ENCODE results near the gene MAP3K7CL. TPM values are rescaled to one million over a fixed set of nuclear protein-coding genes. Genes with fewer than 3 reads are reported as not detected.

Gene MAP3K7CL
- polyA plus RNA-seq, 3 donors from 2014 or later, result 9.2 to 18.8 (median 12.5) TPM

DNA sequence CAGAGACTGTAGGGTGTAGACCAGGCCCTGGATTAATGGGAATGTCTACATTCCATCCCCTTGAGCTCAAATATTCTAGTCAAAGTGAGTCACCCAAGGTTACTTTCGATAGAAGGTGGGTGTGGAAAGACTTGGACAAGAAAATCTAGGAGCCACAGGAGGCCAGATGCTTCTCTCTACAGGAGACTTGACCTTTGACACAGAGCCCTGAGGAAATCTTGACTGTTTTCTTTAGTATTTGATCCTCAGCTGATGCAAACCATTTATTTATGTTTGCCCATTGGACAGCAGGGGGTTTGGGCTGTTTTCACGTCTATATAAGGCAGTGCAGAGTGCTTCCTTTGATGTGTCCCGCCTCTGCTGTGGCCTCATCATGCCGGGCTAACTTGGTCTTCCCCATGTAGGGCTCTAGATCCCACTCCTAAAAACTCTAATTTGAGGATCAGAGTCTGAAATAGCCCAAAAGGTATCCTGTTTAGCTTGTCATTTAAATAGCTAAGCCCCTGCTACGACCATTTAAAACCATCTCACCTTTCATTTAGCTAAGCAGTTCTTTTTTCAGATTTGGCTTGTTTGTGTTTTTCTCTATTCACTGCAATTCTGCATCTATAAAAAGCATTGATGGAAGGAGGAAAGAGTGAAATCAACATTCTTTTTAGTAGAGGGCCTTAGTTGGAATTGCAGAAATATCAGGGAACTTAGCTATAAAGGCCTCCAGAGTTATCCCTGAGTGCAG lies 15.5 kb upstream of the MAP3K7CL start:
- Mint-ChIP-seq H3K27me3 (ENCODE audit: low read depth in 3 of 3) (peaks cover 0 to 2% (median 0%) of the 10 kb centered on the region in 3 donors), H3K36me3 (peaks cover 0 to 12% (median 7%) of the 10 kb centered on the region in 3 donors), H3K4me3 (no peak overlapping the region), H3K4me1 (no peaks in the 10 kb centered on the region), H3K27ac (no peak overlapping the region), H3K9me3 (no peaks in the 10 kb centered on the region)
- DNase-seq, result no peak

DNA sequence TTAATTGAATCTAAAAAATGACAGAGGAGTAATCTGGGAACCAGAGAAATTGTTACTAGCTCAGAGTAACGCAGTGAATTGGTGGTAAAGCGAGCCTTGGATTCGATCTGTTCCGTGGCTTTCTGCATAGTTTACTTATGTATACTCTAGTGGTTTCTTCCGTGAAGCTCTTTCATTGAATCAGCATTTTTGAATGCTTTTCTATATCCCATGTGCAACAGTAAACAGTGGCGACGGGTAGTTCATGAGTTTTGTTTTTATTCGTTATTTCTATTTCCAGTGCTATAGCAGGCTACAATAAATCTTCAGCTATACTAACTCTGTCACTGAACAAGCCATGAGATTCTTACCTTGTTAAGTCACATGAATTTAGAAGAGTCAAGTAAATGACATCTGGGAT lies 14.5 kb upstream of the MAP3K7CL start:
- no peak for DNase-seq
- H3K27me3 Mint-ChIP-seq (ENCODE audit: low read depth in 3 of 3), result peaks cover 0 to 2% (median 0%) of the 10 kb centered on the region in 3 donors
- H3K4me1 Mint-ChIP-seq, result no peaks in the 10 kb centered on the region
- no peak overlapping the region for H3K4me3 Mint-ChIP-seq
- peaks cover 0 to 8% (median 7%) of the 10 kb centered on the region in 3 donors for H3K36me3 Mint-ChIP-seq
- no peak overlapping the region for H3K27ac Mint-ChIP-seq
- no peaks in the 10 kb centered on the region for H3K9me3 Mint-ChIP-seq

DNA sequence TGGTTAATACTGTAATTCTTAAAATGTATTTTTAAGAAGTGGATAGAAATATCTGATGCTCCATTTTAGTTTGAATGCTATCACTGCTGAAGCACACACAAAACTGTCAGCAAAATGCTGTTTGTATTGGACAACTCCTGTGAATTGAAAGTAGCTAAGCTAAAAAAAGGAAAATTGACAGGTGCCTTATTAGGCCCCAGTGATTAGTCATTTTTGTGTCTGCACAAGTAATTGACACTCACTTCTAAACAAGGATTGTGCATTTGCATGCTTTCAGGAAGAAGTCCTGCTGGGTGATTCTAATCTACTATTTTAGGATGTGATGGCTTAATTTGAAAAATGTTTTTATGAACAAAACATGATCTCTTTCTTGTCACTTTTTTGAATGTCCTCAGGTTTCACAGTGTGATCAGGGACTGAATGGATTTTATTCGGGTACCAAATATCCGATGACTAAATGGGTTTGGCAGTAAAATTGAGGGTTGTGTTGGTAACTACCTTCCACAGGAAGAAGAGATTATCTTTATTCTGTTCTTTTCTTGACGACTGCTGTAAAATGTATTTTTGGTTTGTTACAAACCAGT lies 13.0 kb upstream of the MAP3K7CL start:
- Mint-ChIP-seq H3K36me3 (peaks cover 0 to 7% (median 2%) of the 10 kb centered on the region in 3 donors), H3K27me3 (ENCODE audit: low read depth in 3 of 3) (peaks cover 0 to 4% (median 0%) of the 10 kb centered on the region in 3 donors), H3K4me3 (no peak overlapping the region), H3K9me3 (no peaks in the 10 kb centered on the region), H3K27ac (no peak overlapping the region), H3K4me1 (no peaks in the 10 kb centered on the region)
- DNase-seq, result no peak

DNA sequence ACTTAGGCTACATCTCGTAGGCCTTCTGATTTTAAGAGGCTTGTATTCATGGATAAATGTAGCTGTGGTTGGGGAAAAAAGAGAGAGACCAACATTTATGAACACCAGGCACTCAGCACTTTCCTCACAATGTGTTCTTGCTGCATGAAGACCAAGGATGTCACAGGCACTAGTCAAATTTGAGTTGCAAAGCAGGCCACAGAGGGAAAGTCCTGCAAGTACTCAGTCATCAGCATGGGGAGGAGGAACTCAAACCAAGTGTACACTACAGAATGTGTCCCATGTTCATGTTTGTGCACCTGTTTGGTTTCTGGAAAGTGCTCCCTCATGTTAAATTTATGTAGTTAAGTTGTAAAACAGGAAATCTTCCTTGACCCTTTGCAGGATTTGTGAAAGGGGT lies 8.7 kb upstream of the MAP3K7CL start:
- H3K27ac Mint-ChIP-seq, result no peak overlapping the region
- H3K36me3 Mint-ChIP-seq, result peaks cover 0 to 5% (median 3%) of the 10 kb centered on the region in 3 donors
- H3K9me3 Mint-ChIP-seq, result no peaks in the 10 kb centered on the region
- H3K4me3 Mint-ChIP-seq, result no peak overlapping the region
- H3K27me3 Mint-ChIP-seq (ENCODE audit: low read depth in 3 of 3), result peaks cover 0 to 4% (median 0%) of the 10 kb centered on the region in 3 donors
- DNase-seq, result no peak
- no peaks in the 10 kb centered on the region for H3K4me1 Mint-ChIP-seq

DNA sequence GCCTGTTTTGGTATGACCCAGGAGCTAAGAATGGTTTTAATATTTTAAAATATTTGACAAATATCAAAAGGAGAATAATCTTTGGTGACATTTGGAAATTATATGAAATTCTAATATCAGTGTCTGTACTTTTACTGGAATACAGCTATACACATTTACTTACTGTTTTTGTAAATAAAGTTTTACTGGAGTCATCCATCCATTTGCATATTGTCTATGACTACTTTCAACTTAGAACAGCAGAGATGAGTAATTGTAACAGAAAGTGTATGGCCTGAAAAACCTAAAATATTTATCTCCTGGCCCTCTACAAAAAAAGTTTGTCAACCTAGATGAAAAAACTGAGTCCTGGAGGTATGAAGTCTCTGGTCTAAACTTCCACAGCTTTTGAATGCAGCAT lies 5.8 kb upstream of the MAP3K7CL start:
- H3K27ac Mint-ChIP-seq, result no peak overlapping the region
- H3K4me1 Mint-ChIP-seq, result no peaks in the 10 kb centered on the region

DNA sequence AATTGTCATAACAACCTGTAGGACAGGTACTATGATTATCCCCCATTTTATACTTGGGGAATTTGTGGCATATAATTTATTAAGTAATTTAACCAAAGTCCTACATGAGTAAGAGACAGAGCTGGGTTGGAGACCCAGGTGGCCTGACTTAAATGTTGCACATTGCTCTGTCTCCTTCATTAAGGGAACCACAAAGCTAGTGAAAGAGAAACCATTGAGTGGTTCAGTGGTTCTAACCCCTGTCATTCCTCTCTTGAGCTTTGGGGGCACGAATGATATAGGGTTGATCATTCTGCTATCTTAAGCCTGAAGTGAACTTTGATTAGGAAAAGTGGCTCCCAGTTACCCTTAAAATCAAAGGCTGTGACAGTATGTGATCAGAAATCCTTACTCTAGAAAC lies 5.3 kb upstream of the MAP3K7CL start:
- H3K4me3 Mint-ChIP-seq, result no peak overlapping the region
- H3K27me3 Mint-ChIP-seq (ENCODE audit: low read depth in 3 of 3), result peaks cover 0 to 2% (median 2%) of the 10 kb centered on the region in 3 donors
- no peak overlapping the region for H3K27ac Mint-ChIP-seq
- no peaks in the 10 kb centered on the region for H3K9me3 Mint-ChIP-seq
- H3K4me1 Mint-ChIP-seq, result no peaks in the 10 kb centered on the region
- H3K36me3 Mint-ChIP-seq, result peaks cover 0 to 9% (median 0%) of the 10 kb centered on the region in 3 donors
- no peak for DNase-seq

More for the DNA sequence above, 5.8 kb upstream of the MAP3K7CL start:
- no peaks in the 10 kb centered on the region for H3K9me3 Mint-ChIP-seq
- H3K36me3 Mint-ChIP-seq, result peaks cover 0 to 9% (median 0%) of the 10 kb centered on the region in 3 donors
- no peak overlapping the region for H3K4me3 Mint-ChIP-seq
- DNase-seq, result no peak
- peaks cover 0 to 2% (median 2%) of the 10 kb centered on the region in 3 donors for H3K27me3 Mint-ChIP-seq (ENCODE audit: low read depth in 3 of 3)

DNA sequence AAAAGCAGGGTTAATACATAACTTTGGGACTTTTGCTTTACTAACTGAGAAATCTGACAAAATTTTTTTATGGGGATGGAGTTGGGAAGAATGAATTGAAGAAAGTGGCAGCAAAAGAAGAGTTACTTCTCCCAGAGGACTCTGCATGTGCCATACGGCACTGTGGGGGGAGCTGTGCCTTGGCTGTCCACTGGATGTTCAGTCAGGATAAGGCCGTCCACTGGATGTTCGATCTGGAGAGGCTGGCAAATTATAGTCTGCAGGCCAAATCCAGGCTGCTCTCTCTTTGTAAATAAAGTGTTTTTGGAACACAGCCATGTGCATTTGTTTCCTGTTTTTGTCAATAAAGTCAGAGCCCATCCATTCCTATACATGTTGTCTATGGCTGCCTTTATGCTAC lies 4.5 kb upstream of the MAP3K7CL start:
- H3K9me3 Mint-ChIP-seq, result no peaks in the 10 kb centered on the region
- H3K27ac Mint-ChIP-seq, result no peak overlapping the region
- H3K36me3 Mint-ChIP-seq, result peaks cover 0 to 9% (median 0%) of the 10 kb centered on the region in 3 donors

DNA sequence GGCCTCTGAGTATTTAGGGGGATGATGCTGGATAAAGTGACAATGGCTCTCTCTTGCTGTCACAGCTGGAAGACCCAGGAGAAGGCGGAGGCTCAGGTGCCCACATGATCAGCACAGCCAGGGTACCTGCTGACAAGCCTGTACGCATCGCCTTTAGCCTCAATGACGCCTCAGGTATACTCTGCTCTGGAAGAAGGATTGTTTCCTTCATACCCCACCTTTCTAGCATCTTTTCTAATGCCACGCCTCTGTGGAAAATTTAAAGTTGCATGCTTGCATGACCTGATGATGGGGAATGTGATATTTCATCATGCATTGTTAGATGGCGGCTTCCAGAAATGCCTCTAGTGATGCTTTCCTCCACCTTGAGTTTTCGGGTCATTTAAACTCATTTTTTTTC lies 2.8 kb downstream of the MAP3K7CL start:
- H3K36me3 Mint-ChIP-seq, result peaks cover 0 to 12% (median 0%) of the 10 kb centered on the region in 3 donors
- no peaks in the 10 kb centered on the region for H3K4me1 Mint-ChIP-seq
- no peaks in the 10 kb centered on the region for H3K9me3 Mint-ChIP-seq
- no peak overlapping the region for H3K4me3 Mint-ChIP-seq
- no peak overlapping the region for H3K27ac Mint-ChIP-seq
- no peak for DNase-seq
- peaks cover 0 to 6% (median 0%) of the 10 kb centered on the region in 3 donors for H3K27me3 Mint-ChIP-seq (ENCODE audit: low read depth in 3 of 3)

More for the DNA sequence above, 4.5 kb upstream of the MAP3K7CL start:
- Mint-ChIP-seq H3K4me3 (no peak overlapping the region), H3K27me3 (ENCODE audit: low read depth in 3 of 3) (peaks cover 0 to 2% (median 2%) of the 10 kb centered on the region in 3 donors), H3K4me1 (no peaks in the 10 kb centered on the region)
- no peak for DNase-seq

DNA sequence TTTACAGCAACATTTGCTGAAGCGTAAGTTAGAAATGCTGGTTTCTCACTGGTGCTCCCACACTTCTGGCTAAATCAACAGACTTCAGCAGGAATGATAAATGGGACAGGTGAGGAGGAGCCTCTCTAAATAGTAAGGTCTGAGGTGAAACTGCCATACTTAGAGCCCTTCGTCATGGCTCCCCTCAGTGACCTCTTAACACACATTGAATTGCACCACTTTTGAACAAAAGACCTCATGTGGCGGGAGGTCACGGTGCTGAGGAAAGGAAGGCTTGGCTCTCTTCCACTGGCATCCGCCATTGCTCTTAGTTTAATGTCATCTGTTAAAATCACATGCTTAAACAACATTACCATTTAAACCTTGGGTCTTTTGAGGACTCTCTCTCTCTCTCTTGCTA lies 3.4 kb downstream of the MAP3K7CL start:
- peaks cover 0 to 6% (median 0%) of the 10 kb centered on the region in 3 donors for H3K27me3 Mint-ChIP-seq (ENCODE audit: low read depth in 3 of 3)
- no peak overlapping the region for H3K4me3 Mint-ChIP-seq
- H3K4me1 Mint-ChIP-seq, result no peaks in the 10 kb centered on the region
- DNase-seq, result no peak
- H3K27ac Mint-ChIP-seq, result no peak overlapping the region
- H3K36me3 Mint-ChIP-seq, result peaks cover 0 to 12% (median 0%) of the 10 kb centered on the region in 3 donors
- no peaks in the 10 kb centered on the region for H3K9me3 Mint-ChIP-seq

DNA sequence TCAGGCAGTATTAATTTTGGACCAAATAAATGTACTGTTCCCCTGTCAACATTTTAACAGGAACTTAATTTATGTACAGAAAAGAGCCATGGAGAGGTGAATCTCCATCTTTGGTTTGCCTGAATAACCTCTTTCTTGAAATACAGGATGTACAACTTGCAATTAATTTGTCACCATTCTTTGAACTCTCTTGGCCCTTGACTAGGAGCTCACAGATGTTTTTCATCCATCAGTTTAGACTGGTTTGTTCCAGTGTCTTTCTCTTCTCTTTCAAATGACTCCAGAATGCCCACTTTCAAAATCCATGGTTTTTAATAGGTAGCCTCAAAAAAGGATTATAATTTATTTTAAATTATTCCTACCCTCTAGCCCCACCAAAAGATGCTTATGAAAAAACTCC lies 5.0 kb downstream of the MAP3K7CL start:
- no peak overlapping the region for H3K4me3 Mint-ChIP-seq
- H3K36me3 Mint-ChIP-seq, result peaks cover 0 to 12% (median 0%) of the 10 kb centered on the region in 3 donors
- no peak overlapping the region for H3K27ac Mint-ChIP-seq
- no peak for DNase-seq
- no peaks in the 10 kb centered on the region for H3K4me1 Mint-ChIP-seq
- H3K9me3 Mint-ChIP-seq, result no peaks in the 10 kb centered on the region
- H3K27me3 Mint-ChIP-seq (ENCODE audit: low read depth in 3 of 3), result peaks cover 0 to 4% (median 0%) of the 10 kb centered on the region in 3 donors

DNA sequence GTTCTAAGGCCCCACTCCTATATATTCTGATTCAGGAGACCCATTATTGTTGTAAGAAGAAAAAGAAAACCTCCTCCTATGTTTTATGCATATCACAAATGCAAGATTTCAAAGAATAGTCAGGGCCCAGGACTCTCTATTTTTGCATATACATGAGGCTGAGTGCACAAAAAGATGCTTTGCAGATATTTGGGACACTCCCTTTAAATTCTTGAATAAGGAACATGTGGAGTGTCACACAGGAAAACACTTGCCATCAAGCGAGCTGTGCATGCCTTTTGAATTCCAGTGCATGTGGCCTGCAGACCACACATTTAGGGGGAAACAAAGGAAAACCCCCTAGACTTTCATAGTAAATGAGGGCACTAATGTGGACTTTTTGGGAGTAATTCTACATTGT lies 5.6 kb downstream of the MAP3K7CL start:
- Mint-ChIP-seq H3K4me1 (no peaks in the 10 kb centered on the region), H3K27me3 (ENCODE audit: low read depth in 3 of 3) (peaks cover 0 to 4% (median 0%) of the 10 kb centered on the region in 3 donors), H3K27ac (no peak overlapping the region), H3K9me3 (no peaks in the 10 kb centered on the region), H3K4me3 (no peak overlapping the region), H3K36me3 (peaks cover 0 to 12% (median 0%) of the 10 kb centered on the region in 3 donors)
- no peak for DNase-seq

DNA sequence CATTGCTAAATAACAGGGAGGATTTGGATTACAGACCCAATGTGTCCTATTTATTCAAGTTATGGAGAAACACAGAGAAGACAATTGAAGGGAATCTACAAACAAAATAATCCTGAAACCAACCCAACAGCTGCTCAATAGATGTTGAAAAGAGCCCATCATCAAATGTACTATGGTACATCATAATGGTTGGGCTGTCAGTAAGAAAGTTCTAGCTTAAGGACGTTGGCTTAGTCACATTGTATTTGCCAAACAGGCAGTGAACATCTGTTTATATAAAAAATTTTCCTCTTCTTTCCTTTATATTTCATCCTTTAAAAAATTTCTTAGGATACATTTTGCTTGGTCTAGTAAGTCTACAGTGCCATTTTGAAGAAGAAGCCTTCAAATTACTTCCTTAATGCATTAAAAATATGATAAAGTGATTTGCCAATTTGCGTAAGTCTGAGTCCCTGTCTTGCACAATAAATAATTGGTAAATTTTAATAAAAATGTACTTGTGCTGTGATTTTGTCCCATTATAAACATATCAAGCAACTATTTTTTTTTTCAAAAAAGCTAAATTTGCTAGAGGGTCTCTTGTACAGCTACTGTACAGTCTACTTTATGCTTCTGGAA lies 14.4 kb downstream of the MAP3K7CL start:
- Mint-ChIP-seq H3K4me1 (peaks cover 19 to 31% of the 10 kb centered on the region in 2 donors), H3K27ac (no peak overlapping the region)

DNA sequence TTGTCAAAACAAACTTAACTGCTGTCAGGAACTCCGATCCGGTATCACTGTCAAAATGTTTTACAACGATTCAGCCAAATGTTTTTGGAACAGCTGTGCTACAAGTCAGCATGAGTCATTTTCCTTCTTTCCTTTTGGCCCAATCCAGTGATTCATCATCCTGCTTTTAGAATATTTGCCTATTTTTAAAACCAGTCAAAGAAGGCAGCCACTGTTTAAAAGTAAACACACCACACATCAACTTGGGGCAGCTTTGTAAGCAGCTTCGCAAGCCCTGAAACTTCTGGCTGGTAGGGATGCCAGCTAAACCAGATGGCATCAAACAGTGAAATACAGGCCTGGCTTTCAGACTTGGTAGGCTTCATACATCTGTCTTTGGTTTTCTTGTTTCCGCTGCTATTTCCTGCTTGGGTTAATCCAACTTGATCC lies 14.9 kb downstream of the MAP3K7CL start:
- Mint-ChIP-seq H3K27me3 (ENCODE audit: low read depth in 3 of 3) (peaks cover 0 to 2% (median 0%) of the 10 kb centered on the region in 3 donors), H3K36me3 (peaks cover 0 to 7% (median 3%) of the 10 kb centered on the region in 3 donors), H3K27ac (peak overlapping the region in 1 of 6 donors; percentile 47), H3K4me3 (peak overlapping the region in 3 of 5 donors; percentile 5 to 49 (median 29)), H3K9me3 (no peaks in the 10 kb centered on the region), H3K4me1 (peaks cover 19 to 31% of the 10 kb centered on the region in 2 donors)
- no peak for DNase-seq

More for the DNA sequence above, 14.4 kb downstream of the MAP3K7CL start:
- no peak for DNase-seq
- Mint-ChIP-seq H3K36me3 (peaks cover 0 to 4% (median 3%) of the 10 kb centered on the region in 3 donors), H3K4me3 (no peak overlapping the region), H3K9me3 (no peaks in the 10 kb centered on the region), H3K27me3 (ENCODE audit: low read depth in 3 of 3) (peaks cover 0 to 2% (median 0%) of the 10 kb centered on the region in 3 donors)

Measured in immature natural killer cell (primary cell).